ENCODE data around the gene VPS41. TPM values are rescaled to one million over a fixed set of nuclear protein-coding genes. Genes with fewer than 3 reads are reported as not detected.
A peak's percentile ranks its signal among the peaks of the same experiment; 100 is the strongest.
"Not testable (repeated sequence)": the region's sequence is repeated elsewhere in the genome, so short reads cannot be mapped to it uniquely, and the experiment has no call there.

The VPS41 gene
- total RNA-seq (2014; rRNA removed; shearing (Covaris generic)) = 11.4 and 14.2 TPM in 2 replicates

- DNase-seq (ENCODE audit: low spot score) = peak; percentile 89
Measured at GRCh38 chr7:38908759-38909335, at the start of gene VPS41. Gene VPS41, minus strand, starts transcription at chr7:38909191. Its CDS starts 17 bp downstream, at chr7:38909174.

GRCh38 chr7:38955892-38956291 is 46.9 kb upstream of the VPS41 start:
- no peak for DNase-seq (ENCODE audit: low spot score)

- no peak for DNase-seq (ENCODE audit: low spot score)
Measured at GRCh38 chr7:38953971-38954370, 45.0 kb upstream of the VPS41 start.

- no peak for DNase-seq (ENCODE audit: low spot score)
Measured at GRCh38 chr7:38953227-38953626, 44.2 kb upstream of the VPS41 start.

GRCh38 chr7:38951213-38951612 is 42.2 kb upstream of the VPS41 start:
- peak; percentile 13 for DNase-seq (ENCODE audit: low spot score)

- DNase-seq (ENCODE audit: low spot score) = no peak
Measured at GRCh38 chr7:38950309-38950708, 41.3 kb upstream of the VPS41 start.

- not testable (repeated sequence) for DNase-seq (ENCODE audit: low spot score)
Measured at GRCh38 chr7:38947541-38947940, 38.5 kb upstream of the VPS41 start.

GRCh38 chr7:38942431-38943051 is 33.5 kb upstream of the VPS41 start:
- DNase-seq (ENCODE audit: low spot score) = no peak

- no peak for DNase-seq (ENCODE audit: low spot score)
Measured at GRCh38 chr7:38940774-38941173, 31.8 kb upstream of the VPS41 start.

GRCh38 chr7:38938589-38938988 is 29.6 kb upstream of the VPS41 start:
- no peak for DNase-seq (ENCODE audit: low spot score)

- DNase-seq (ENCODE audit: low spot score) = no peak
Measured at GRCh38 chr7:38938001-38938485, 29.1 kb upstream of the VPS41 start.

- DNase-seq (ENCODE audit: low spot score) = no peak
Measured at GRCh38 chr7:38936641-38937040, 27.6 kb upstream of the VPS41 start.

GRCh38 chr7:38934536-38934935 is 25.5 kb upstream of the VPS41 start:
- no peak for DNase-seq (ENCODE audit: low spot score)

- no peak for DNase-seq (ENCODE audit: low spot score)
Measured at GRCh38 chr7:38934051-38934450, 25.1 kb upstream of the VPS41 start.

- DNase-seq (ENCODE audit: low spot score) = peak; percentile 87
Measured at GRCh38 chr7:38932509-38933168, 23.6 kb upstream of the VPS41 start.

- DNase-seq (ENCODE audit: low spot score) = no peak
Measured at GRCh38 chr7:38929460-38930171, 20.6 kb upstream of the VPS41 start.

GRCh38 chr7:38928506-38928905 is 19.5 kb upstream of the VPS41 start:
- no peak for DNase-seq (ENCODE audit: low spot score)

GRCh38 chr7:38927751-38928150 is 18.8 kb upstream of the VPS41 start:
- no peak for DNase-seq (ENCODE audit: low spot score)

- no peak for DNase-seq (ENCODE audit: low spot score)
Measured at GRCh38 chr7:38920731-38921130, 11.7 kb upstream of the VPS41 start.

- no peak for DNase-seq (ENCODE audit: low spot score)
Measured at GRCh38 chr7:38916396-38916795, 7.4 kb upstream of the VPS41 start.

GRCh38 chr7:38909870-38910269 is 879 bp upstream of the VPS41 start:
- DNase-seq (ENCODE audit: low spot score) = no peak

- no peak for DNase-seq (ENCODE audit: low spot score)
Measured at GRCh38 chr7:38907766-38908165, 1.2 kb downstream of the VPS41 start.
